GM23338 (cell line): ENCODE results near the gene EMID1. TPM values are rescaled to one million over a fixed set of nuclear protein-coding genes. Genes with fewer than 3 reads are reported as not detected.

Source experiments
- ATAC-seq: fragments of 200-7000 bp; cut with Tn5 transposase; 3 replicates; pipeline ENCODE4 v1.9.1; 2020
- DNase-seq: peaks from one replicate; pipeline ENCODE4 v3.0.0-alpha.2; 2015; ENCODE audit warnings: low spot score
- H2AFZ ChIP-seq: fragments of 200-600 bp; sonication (generic); 2 replicates; pipeline ENCODE4 v1.8.0; 2016; ENCODE audit warnings: antibody characterized with exemption, mild to moderate bottlenecking, moderate library complexity
- H3F3A ChIP-seq: fragments of 200-600 bp; sonication (generic); replicated peaks from 2 replicates; pipeline ENCODE4 v1.8.0; 2017; ENCODE audit warnings: antibody characterized with exemption, mixed run types, low read depth
- H3K27ac ChIP-seq: fragments of 200-600 bp; sonication (generic); 2 replicates; pipeline ENCODE4 v1.6.1; 2016; ENCODE audit warnings: low read depth
- H3K27me3 ChIP-seq: fragments of 200-600 bp; sonication (generic); 2 replicates; pipeline ENCODE4 v1.8.0; 2016; ENCODE audit warnings: mild to moderate bottlenecking, mixed run types, moderate library complexity; ENCODE audit not compliant: insufficient read depth
- H3K36me3 ChIP-seq: fragments of 200-600 bp; sonication (generic); 2 replicates; pipeline ENCODE4 v1.8.0; 2016; ENCODE audit warnings: mild to moderate bottlenecking; ENCODE audit not compliant: insufficient read depth
- H3K4me1 ChIP-seq: fragments of 200-600 bp; sonication (generic); 2 replicates; pipeline ENCODE4 v1.8.0; 2016; ENCODE audit warnings: mild to moderate bottlenecking, moderate library complexity; ENCODE audit not compliant: insufficient read depth
- H3K4me2 ChIP-seq: fragments of 200-600 bp; sonication (generic); 2 replicates; pipeline ENCODE4 v1.7.1; 2017; ENCODE audit warnings: mixed run types
- H3K4me3 ChIP-seq: fragments of 200-600 bp; sonication (generic); 2 replicates; pipeline ENCODE4 v1.6.1; 2016; ENCODE audit warnings: mixed run types
- H3K79me2 ChIP-seq: fragments of 200-600 bp; sonication (generic); replicated peaks from 2 replicates; pipeline ENCODE4 v1.8.0; 2017; ENCODE audit warnings: mild to moderate bottlenecking; ENCODE audit not compliant: insufficient read depth
- H3K9me2 ChIP-seq: fragments of 200-600 bp; sonication (generic); 2 replicates; pipeline ENCODE4 v1.8.0; 2017; ENCODE audit not compliant: insufficient read depth
- H4K20me1 ChIP-seq: fragments of 200-600 bp; sonication (generic); replicated peaks from 2 replicates; pipeline ENCODE4 v1.8.0; 2017; ENCODE audit warnings: mild to moderate bottlenecking; ENCODE audit not compliant: insufficient read depth
- H3K27ac Mint-ChIP-seq: 2 replicates; pipeline ENCODE4 v1.8.0; 2020; ENCODE audit warnings: inconsistent platforms, mild to moderate bottlenecking, moderate library complexity, mixed read lengths
- H3K27me3 Mint-ChIP-seq: 3 replicates; pipeline ENCODE4 v1.8.0; 2022; ENCODE audit warnings: low read depth, mild to moderate bottlenecking, moderate library complexity, mixed read lengths, inconsistent platforms; ENCODE audit not compliant: insufficient read depth, poor library complexity
- H3K36me3 Mint-ChIP-seq: 3 replicates; pipeline ENCODE4 v1.8.0; 2021; ENCODE audit warnings: low read depth, mild to moderate bottlenecking, inconsistent platforms, moderate library complexity, mixed read lengths
- H3K4me1 Mint-ChIP-seq: 3 replicates; pipeline ENCODE4 v1.8.0; 2020; ENCODE audit warnings: mild to moderate bottlenecking, inconsistent platforms, mixed read lengths
- H3K4me3 Mint-ChIP-seq: 3 replicates; pipeline ENCODE4 v1.8.0; 2021; ENCODE audit warnings: moderate library complexity, mild to moderate bottlenecking, inconsistent platforms, mixed read lengths
- H3K9me3 Mint-ChIP-seq: 3 replicates; pipeline ENCODE4 v1.8.0; 2020; ENCODE audit warnings: moderate library complexity, mild to moderate bottlenecking, inconsistent platforms, mixed read lengths
- EZH2 ChIP-seq: fragments of 200-600 bp; sonication (generic); IDR thresholded peaks from one replicate; pipeline ENCODE4 v1.8.0; 2017; ENCODE audit warnings: antibody characterized with exemption, mild to moderate bottlenecking, low read depth; ENCODE audit not compliant: unreplicated experiment
- EZH2phosphoT487 ChIP-seq: fragments of 200-600 bp; sonication (generic); IDR thresholded peaks from one replicate; pipeline ENCODE4 v1.8.1; 2018; ENCODE audit warnings: antibody characterized with exemption; ENCODE audit not compliant: unreplicated experiment
- JUNB ChIP-seq: IDR thresholded peaks from one replicate; pipeline ENCODE4 v1.6.1; 2016; ENCODE audit warnings: antibody characterized with exemption; ENCODE audit not compliant: unreplicated experiment
- POLR2AphosphoS5 ChIP-seq: IDR thresholded peaks from 2 replicates; pipeline ENCODE4 v1.6.1; 2016; ENCODE audit warnings: antibody characterized with exemption, low read depth
- STAT1 ChIP-seq: IDR thresholded peaks from one replicate; pipeline ENCODE4 v1.6.1; 2016; ENCODE audit warnings: antibody characterized with exemption; ENCODE audit not compliant: unreplicated experiment
- polyA plus RNA-seq: library from polyadenylated mRNA; unstranded; fragments of >200 nt; fragmentation: Nextera tagmentation; extraction: Ambion mirVana; gene quantifications from 2 replicates; pipeline ENCODE4 v1.2.1, GENCODE V29; 2016
- total RNA-seq: library from RNA; depleted of rRNA; stranded (reverse); fragments of >200 nt; shearing (Covaris generic); gene quantifications from 2 replicates; pipeline ENCODE4 v1.2.3, GENCODE V29; 2014
- TF ChIP-seq, protein P1 (sequence below): fragments of 250-450 bp; sonication (Bioruptor Pico); IDR thresholded peaks from 2 replicates; pipeline ENCODE4 v1.5.0; 2020; ENCODE audit warnings: mild to moderate bottlenecking, moderate library complexity

Gene EMID1
- total and polyA plus RNA-seq, 2 experiments from 2014 or later: 3.0 to 13.4 TPM

DNA sequence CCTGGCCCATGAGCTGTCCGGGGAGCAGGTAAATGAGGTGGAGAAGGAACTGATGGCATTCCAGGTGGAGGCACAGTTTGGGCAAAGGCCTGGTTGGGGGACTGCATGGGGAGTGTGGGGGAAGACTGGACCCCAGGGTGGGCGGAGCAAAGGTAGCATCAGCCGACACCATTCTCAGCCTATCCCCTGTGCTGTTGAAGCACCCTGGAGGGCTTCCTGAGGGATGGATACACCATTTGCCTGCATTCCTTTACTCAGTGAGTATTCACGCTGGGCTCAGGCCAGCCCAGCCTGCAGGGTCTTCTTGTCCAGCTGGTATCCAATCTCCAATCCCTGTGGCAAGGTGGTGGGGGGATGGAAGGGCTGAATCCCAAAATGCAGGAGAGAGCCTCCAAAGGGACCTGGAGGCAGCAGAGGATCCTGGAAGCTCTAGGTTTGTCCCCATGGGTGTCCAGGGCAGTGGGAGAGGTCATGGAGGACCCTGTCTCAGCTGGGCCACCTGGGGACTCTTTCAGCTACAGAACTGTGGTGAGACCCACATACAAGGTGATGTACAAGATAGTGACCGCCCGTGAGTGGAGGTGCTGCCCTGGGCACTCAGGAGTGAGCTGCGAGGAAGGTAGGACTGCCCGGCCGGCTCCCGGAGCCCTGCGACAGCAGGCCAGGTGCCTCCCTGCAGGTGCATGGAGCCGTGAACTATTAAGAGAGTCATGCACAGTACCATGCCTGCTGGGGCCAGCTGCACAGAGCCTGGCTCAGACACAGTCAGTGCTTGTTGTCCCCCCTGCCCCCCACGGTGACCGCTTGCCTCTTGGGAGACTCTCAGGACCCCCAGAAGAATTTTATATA, 9.5 kb downstream of the EMID1 start (continued):
- TF ChIP-seq, protein P1, sequence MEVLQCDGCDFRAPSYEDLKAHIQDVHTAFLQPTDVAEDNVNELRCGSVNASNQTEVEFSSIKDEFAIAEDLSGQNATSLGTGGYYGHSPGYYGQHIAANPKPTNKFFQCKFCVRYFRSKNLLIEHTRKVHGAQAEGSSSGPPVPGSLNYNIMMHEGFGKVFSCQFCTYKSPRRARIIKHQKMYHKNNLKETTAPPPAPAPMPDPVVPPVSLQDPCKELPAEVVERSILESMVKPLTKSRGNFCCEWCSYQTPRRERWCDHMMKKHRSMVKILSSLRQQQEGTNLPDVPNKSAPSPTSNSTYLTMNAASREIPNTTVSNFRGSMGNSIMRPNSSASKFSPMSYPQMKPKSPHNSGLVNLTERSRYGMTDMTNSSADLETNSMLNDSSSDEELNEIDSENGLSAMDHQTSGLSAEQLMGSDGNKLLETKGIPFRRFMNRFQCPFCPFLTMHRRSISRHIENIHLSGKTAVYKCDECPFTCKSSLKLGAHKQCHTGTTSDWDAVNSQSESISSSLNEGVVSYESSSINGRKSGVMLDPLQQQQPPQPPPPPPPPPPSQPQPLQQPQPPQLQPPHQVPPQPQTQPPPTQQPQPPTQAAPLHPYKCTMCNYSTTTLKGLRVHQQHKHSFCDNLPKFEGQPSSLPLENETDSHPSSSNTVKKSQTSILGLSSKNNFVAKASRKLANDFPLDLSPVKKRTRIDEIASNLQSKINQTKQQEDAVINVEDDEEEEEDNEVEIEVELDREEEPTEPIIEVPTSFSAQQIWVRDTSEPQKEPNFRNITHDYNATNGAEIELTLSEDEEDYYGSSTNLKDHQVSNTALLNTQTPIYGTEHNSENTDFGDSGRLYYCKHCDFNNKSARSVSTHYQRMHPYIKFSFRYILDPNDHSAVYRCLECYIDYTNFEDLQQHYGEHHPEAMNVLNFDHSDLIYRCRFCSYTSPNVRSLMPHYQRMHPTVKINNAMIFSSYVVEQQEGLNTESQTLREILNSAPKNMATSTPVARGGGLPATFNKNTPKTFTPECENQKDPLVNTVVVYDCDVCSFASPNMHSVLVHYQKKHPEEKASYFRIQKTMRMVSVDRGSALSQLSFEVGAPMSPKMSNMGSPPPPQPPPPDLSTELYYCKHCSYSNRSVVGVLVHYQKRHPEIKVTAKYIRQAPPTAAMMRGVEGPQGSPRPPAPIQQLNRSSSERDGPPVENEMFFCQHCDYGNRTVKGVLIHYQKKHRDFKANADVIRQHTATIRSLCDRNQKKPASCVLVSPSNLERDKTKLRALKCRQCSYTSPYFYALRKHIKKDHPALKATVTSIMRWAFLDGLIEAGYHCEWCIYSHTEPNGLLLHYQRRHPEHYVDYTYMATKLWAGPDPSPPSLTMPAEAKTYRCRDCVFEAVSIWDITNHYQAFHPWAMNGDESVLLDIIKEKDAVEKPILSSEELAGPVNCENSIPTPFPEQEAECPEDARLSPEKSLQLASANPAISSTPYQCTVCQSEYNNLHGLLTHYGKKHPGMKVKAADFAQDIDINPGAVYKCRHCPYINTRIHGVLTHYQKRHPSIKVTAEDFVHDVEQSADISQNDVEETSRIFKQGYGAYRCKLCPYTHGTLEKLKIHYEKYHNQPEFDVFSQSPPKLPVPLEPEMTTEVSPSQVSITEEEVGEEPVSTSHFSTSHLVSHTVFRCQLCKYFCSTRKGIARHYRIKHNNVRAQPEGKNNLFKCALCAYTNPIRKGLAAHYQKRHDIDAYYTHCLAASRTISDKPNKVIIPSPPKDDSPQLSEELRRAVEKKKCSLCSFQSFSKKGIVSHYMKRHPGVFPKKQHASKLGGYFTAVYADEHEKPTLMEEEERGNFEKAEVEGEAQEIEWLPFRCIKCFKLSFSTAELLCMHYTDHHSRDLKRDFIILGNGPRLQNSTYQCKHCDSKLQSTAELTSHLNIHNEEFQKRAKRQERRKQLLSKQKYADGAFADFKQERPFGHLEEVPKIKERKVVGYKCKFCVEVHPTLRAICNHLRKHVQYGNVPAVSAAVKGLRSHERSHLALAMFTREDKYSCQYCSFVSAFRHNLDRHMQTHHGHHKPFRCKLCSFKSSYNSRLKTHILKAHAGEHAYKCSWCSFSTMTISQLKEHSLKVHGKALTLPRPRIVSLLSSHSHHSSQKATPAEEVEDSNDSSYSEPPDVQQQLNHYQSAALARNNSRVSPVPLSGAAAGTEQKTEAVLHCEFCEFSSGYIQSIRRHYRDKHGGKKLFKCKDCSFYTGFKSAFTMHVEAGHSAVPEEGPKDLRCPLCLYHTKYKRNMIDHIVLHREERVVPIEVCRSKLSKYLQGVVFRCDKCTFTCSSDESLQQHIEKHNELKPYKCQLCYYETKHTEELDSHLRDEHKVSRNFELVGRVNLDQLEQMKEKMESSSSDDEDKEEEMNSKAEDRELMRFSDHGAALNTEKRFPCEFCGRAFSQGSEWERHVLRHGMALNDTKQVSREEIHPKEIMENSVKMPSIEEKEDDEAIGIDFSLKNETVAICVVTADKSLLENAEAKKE (CRISPR knock-in tag): no peak
- TF ChIP-seq EZH2phosphoT487 (no peak), JUNB (no peak), STAT1 (no peak)

DNA sequence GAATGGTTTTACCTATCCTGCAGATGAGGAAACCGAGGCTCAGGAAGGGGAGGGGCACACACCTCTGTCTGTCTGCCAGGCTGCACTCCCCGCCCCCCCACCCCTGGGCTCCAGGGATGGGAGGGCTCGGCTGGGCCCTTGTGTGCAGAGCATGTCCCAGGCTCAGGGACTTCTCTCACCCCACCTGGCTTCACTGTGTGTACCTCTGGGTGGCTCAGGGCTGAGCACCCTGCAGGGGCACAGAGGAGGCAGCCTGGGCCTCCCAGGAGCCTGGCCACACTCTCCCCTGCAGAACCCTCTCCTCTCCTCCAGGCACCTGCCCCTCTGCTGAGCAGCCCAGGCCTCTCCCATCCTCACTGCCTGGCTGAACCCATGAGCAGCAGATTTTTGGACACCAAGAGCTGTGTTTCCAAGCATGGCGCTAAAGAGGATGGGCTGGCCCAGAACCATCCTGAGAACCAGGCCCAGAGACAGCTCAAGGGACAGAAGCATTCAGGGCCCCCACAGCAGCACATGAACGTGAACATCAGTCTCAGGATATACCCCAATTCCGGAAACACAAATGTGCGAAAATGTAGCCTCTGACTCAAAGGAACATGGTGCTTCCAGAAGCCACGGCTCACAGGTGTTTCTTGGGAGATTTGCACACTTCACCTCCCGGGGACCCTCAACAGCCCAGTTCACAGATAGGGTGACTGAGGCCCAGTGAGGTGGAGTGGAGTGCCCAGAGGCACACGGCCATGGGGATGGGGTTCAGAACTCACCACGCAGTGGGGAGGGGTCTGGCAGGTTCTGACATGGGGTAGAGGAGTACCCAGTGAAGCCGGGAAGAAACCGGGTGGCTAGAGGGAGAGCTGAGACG, 10.5 kb downstream of the EMID1 start:
- ATAC-seq: no peak
- Mint-ChIP-seq H3K9me3 (no peaks in the 10 kb centered on the region), H3K4me3 (no peak overlapping the region), H3K27ac (no peak overlapping the region), H3K4me1 (peaks cover 27% of the 10 kb centered on the region), H3K27me3 (peaks cover 23% of the 10 kb centered on the region), H3K36me3 (no peaks in the 10 kb centered on the region; the same call in 2 of the 3 replicates)
- no peak overlapping the region for H3K4me2 ChIP-seq
- no peak overlapping the region for H3K4me3 ChIP-seq
- H3K27me3 ChIP-seq: no peaks in the 10 kb centered on the region
- DNase-seq: no peak
- no peaks in the 10 kb centered on the region for H3K36me3 ChIP-seq
- H3K27ac ChIP-seq: no peak overlapping the region
- H4K20me1 ChIP-seq: no peaks in the 10 kb centered on the region; the same call in 1 of the 2 replicates
- H3K9me2 ChIP-seq: no peaks in the 10 kb centered on the region
- peaks cover 6% of the 10 kb centered on the region; the same call in 1 of the 2 replicates for H3K4me1 ChIP-seq
- no peaks in the 10 kb centered on the region for H3K79me2 ChIP-seq
- no peak overlapping the region for H2AFZ ChIP-seq
- H3F3A ChIP-seq: no peaks in the 10 kb centered on the region
- TF ChIP-seq, protein P1 (CRISPR knock-in tag): no peak
- TF ChIP-seq POLR2AphosphoS5: no peak
- TF ChIP-seq EZH2: no peak
- TF ChIP-seq STAT1: no peak
- no peak for TF ChIP-seq JUNB
- no peak for TF ChIP-seq EZH2phosphoT487
